GM18858 (cell line): ENCODE data around the gene GPA33.

Experiments used
- ATAC-seq: cut with Tn5 transposase; IDR thresholded peaks from one replicate; pipeline ENCODE4 v1.9.1; 2021; ENCODE audit not compliant: unreplicated experiment

Gene GPA33, protein sequence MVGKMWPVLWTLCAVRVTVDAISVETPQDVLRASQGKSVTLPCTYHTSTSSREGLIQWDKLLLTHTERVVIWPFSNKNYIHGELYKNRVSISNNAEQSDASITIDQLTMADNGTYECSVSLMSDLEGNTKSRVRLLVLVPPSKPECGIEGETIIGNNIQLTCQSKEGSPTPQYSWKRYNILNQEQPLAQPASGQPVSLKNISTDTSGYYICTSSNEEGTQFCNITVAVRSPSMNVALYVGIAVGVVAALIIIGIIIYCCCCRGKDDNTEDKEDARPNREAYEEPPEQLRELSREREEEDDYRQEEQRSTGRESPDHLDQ

DNA sequence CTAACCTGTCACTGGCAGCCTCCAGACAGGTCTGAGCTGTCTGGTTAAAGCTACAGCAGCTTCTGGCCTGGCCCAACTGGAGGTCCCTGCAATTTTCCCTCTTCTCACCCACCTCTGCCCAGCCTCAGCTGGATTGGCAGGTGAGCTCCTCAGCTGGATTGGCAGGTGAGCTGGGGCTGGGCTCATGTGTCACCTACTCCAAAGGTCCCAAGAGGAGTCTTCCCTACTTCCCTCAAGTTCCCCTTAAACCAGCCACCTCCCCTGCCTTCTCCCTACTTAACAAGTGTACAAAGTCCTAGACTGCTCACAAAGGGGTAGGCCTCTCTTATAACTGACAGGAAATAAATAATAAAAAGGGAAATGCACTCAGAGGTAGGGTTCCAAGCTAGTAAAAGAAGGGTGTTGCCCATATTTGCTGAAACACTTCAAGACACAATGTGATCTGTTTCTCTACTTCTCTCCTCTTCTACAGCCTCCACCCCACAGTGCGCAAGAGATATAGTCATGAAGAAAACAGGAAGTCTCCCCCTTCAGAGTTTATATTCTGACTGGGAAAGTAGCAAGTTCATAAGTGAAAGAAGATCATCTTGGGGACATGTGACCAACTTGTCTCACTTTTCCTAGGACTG lies at the start of gene GPA33:
GPA33 (minus strand) TSS at position 64 of the 629 bp plus-strand sequence. CDS start 90 bp downstream, outside the sequence.
- no peak for ATAC-seq

DNA sequence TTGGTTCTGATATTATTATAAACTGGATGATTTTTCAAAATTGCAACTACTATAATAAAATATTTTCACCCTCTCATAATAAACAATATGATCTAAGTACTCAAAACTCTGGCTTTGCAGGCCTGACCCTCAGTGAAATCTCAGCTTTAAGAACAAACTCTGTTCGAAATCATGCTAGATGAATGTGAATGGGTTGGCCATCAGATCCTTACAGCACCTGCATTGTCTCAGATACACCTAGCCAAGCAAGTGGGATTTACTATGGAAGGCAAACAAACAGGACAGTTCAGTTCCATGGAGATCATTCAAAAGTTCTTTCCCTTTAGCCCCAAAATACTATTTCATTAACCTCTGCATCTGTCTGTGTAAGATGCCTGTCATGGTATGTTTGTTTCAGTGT lies 48.5 kb upstream of the GPA33 start:
- no peak for ATAC-seq

DNA sequence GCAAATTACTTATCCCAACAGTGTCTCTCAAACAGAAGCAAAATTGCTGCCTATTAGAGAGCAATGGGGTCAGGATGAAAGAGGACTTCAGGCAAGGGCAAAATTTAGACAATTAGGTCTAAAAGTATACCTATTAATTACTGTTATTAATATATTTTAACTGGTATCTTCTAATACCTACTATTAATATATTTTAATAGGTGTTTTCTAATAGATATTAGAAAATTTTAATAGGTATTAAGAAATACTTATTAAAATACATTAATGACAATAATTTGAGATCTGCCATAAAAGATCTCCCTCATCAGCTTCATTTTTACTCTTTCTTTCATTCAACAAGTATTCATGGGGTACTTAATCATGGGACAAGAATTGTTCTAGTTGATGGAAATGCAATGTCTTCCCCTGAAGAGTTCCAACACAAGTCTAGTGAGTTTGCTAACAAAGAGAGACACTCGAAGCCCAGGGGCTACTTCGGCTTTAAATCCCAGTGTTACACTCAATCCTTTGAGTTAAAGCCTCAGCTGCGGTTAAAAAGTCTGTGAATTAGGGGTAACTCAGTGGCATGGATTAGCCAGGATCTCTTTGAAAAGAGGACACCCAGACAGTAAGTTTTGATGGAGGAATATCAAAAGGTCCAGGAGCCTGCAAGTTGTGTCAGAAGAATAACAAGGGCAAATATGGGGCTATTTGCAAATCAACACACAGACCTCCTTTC lies 47.8 kb upstream of the GPA33 start:
- no peak for ATAC-seq

DNA sequence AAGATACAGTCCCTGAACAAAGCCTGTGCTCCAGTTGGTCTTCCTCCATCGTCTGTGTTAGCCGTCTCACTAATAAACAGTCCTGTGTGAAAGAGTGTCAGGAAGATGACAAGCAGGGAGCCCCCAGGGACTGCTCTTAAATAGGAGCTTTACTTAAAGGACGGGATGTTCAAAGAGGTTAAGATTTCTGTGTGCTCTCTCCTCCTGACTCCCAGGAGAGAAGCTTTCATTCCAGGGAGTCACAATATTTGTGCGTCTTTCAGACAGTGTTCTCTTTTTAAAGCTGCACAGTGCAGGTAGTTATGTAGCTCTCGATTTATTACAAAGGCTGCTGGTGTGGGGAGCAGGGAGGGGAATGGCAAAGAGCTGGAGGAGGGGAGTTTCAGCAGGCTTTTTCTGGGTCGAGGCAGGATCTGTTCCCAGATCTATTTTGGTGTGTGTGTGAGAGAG lies 47.2 kb upstream of the GPA33 start:
- no peak for ATAC-seq

DNA sequence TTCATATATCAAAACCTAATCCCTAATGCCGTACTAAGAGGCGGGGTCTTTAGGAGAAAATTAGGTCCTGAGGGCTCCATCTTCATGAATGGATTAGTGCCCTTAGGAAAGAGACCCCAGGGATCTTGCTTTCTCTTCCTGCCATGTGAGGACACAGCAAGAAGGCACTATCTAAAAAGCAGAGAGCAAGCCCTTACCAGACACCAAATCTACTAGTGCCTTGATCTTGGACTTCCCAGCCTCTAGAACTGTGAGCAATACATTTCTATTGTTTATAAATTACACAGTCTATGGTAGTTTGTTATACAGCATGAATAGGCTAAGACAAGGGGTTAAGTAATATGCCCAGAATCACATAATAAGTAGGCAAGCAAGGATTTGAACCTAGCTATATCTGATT lies 46.6 kb upstream of the GPA33 start:
- ATAC-seq = no peak

DNA sequence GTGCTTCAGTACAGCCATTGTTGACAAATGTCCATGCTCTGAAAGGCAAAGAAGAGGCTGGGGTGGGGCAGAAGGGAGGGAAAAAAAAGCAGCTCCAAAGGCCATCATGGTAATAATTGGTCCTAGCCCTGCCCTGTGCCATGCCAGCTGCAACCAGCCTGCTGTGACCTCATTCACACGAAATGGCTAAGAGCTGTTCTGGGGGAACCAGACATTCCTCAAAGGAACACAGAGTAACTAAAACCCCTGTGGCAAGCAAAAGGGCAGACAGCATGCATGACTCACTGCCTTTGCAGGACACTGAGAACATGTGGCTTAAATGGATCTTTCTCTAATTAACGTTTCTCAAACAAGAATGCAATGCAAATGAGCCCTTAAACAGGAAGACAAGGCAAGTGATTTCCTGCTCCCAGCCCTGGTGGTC lies 46.0 kb upstream of the GPA33 start:
- no peak for ATAC-seq

DNA sequence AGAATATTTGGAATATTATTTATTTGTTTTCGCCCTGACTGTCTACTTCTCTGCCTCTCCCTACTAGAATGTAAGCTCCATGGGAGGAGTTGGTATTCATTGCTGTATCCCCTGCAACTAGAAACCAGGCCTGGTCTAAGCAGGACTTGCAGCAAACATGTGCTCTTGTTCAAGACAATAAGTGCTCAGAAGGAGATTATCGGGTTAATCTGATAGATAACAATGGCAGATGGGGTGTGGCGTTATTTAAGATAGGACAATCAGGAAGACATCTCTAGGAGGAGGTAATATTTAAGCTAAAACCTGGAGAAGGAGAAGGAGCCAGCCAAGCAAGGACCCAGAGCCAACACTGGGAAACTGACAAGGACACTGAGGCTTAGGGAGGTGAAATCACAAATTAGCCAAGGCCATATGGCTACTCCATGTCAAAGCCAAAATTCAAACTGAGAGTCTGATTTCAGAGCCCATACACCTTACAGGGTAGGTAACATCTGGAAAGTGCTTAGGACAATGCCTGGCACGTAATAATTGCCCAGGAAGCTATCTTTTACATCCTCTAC lies 45.2 kb upstream of the GPA33 start:
- ATAC-seq = no peak

DNA sequence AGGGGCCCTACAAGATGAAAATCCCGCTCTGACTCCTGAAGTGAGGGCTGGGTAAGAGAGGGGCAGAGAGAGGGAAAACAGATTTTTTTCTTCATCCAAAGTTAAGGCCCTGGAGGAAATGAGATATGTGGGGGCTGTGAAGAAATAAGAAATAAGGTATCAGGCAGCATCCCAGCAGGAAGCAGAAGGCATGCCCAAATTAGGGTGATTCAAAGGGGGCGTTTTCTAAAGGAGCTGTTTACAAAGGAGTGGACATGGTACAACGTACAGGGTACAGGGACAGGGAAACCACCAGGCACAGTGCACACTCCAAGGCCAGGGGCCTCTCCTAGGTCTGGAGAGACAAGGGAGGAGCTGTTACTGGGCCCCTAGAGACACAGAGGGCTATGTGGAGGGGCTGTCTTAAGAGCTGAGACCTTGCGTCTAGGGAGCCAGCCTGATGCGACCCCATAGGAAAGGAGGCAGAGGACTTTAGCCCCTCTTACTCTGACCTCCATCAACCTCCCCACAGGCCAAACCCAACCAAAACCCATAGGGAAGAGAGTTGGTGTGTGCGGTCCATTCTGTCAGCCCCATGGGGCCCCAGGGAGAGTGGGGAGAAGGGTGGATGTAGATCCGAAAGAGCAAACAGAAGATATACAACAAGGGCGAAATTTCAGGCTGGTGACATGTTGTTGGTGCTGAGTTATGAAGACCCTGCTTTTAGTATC lies 42.3 kb upstream of the GPA33 start:
- ATAC-seq = no peak

DNA sequence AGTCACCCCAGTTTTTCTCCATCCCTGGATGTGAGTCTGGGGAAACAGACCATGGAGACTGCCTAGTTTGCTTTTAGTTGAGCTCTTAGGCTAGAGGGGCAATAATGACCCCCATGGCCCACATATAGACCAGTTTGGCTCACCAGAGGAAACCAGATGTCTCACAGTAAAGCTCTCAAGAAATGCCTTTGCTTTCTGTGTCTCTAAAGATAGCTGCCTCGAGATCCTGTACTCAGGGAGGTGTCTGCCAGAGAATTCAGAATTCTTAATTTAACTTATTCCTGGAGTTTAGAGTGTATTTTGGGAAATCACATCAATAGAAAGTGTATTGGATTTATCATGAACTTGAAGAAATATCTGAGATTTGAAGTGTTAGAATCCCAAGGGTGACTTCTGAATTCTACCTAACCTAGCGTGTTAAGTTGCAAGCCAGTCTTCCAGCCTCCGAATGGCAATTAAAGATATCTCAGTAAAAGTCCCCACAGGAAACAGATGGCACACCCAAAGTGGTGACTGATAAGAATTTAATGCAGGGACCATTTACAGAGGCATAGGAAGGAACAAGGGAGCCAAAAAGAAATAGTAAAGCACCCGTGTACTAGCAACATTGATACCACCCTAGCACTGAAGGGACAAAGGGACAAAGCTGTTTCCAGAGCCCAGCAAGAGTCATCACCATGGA lies 40.8 kb upstream of the GPA33 start:
- ATAC-seq = no peak

DNA sequence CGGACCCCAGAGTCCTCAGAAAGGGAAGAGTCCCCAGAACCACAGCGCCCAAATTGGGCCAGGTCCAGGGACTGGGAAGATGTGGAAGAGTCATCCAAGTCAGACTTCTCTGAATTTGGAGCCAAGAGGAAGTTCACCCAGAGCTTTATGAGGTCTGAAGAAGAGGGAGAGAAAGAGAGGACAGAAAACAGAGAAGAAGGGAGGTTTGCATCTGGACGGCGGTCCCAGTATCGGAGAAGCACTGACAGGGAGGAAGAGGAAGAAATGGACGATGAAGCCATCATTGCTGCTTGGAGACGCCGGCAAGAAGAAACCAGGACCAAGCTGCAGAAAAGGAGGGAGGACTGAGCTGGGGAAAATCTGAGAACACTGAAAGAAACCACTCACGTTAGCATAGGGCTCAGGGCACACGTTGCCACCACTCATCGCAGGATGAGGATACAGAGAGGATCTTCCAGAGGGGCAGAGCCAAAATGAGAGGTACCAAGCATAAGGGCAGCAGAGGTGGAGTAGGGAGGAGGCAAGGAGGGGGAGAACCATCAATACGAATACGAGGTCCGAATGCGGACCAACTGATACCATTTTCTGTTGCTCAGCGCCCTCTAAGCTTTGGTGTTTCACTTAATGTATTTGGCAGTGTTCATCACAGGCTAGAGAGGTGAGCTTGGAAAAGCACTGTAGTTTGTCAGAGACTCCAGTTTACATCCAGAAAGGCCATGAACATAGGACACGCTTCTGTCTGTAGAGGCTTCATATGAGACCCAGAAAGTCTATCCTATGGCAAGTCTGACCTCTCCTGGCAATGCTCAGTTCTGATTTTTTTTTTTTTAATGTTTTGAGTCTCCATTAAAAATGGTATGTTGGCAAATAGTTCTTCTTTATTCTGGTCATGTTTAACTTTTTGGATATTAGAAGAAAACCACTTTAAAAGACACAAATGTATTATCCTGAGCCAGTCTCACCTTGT lies 38.4 kb upstream of the GPA33 start:
- no peak for ATAC-seq

DNA sequence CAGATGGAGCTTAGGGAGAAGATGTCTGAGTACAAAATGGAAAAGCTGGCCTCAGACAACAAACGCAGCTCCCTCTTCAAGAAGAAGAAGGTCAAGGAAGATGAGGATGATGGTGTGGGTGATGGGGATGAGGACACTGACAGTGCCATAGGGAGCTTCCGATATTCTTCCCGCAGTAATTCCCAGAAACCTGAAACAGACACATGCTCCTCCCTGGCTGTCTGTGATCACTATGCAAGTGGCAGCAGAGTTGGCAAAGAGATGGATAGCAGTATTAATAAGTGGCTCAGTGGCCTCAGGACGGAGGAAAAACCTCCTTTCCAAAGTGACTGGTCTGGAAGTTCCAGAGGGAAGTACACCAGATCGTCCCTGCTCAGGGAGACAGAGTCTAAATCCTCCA lies 37.5 kb upstream of the GPA33 start:
- no peak for ATAC-seq

DNA sequence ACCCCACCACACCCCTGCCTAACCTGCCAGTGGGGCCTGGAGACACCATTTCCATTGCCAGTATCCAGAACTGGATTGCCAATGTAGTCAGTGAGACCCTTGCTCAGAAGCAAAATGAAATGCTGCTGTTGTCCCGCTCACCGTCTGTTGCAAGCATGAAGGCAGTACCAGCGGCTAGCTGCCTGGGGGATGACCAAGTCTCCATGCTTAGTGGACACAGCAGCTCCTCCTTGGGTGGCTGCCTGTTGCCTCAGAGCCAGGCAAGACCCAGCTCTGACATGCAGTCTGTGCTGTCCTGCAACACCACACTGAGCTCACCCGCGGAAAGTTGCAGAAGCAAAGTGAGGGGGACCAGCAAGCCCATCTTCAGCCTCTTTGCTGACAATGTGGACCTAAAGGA lies 37.1 kb upstream of the GPA33 start:
- no peak for ATAC-seq

DNA sequence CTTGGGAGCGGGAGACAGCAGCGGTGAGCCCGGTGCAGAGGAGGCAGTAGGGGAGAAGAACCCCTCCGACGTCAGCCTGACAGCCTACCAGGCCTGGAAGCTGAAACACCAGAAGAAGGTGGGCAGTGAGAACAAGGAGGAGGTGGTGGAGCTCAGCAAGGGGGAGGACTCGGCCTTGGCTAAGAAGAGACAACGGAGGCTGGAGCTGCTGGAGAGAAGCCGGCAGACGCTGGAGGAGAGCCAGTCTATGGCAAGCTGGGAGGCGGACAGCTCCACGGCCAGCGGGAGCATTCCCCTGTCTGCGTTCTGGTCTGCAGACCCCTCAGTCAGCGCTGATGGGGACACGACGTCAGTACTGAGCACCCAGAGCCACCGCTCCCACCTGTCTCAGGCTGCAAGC lies 36.6 kb upstream of the GPA33 start:
- ATAC-seq = no peak

DNA sequence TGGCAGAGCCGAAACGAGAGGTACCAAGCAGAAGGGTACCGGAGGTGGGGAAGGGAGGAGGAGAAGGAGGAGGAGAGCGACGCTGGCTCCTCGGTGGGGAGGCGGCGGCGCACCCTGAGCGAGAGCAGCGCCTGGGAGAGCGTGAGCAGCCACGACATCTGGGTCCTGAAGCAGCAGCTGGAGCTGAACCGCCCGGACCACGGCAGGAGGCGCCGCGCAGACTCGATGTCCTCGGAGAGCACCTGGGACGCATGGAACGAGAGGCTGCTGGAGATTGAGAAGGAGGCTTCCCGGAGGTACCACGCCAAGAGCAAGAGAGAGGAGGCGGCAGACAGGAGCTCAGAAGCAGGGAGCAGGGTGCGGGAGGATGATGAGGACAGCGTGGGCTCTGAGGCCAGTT lies 36.1 kb upstream of the GPA33 start:
- ATAC-seq = no peak

DNA sequence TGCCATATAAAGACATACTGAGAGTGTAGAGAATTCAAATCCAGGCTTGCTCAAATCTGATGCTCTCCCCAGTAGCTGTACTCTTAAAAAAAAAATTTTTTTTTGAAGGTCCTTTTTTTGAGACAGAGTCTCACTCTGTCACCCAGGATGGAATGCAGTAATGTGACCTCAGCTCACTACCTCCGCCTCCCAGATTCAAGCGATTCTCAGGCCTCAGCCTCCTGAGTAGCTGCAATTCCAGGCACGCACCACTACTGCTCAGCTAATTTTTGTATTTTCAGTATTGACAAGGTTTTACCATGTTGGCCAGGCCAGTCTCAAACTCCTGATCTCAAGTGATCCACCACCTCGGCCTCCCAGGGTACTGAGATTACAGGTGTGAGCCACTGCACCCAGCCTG lies 32.4 kb upstream of the GPA33 start:
- ATAC-seq = no peak

DNA sequence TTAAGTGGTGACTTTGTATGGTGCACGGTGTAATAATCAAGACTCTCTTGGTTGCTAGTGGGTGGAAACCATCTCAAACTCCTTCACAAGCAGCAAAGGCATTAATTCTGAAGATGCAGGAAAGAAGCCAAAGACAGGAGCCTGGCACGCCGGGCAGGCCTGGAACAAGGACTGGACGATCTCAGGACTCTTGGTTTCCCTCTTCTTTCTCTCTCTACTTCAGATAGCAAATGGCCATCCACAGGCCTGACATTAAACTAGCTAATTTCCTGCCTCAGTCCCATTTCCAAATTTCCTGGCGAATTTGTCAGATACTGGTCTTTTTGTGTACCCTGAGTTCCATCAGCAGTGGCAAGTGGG lies 31.9 kb upstream of the GPA33 start:
- ATAC-seq = no peak

DNA sequence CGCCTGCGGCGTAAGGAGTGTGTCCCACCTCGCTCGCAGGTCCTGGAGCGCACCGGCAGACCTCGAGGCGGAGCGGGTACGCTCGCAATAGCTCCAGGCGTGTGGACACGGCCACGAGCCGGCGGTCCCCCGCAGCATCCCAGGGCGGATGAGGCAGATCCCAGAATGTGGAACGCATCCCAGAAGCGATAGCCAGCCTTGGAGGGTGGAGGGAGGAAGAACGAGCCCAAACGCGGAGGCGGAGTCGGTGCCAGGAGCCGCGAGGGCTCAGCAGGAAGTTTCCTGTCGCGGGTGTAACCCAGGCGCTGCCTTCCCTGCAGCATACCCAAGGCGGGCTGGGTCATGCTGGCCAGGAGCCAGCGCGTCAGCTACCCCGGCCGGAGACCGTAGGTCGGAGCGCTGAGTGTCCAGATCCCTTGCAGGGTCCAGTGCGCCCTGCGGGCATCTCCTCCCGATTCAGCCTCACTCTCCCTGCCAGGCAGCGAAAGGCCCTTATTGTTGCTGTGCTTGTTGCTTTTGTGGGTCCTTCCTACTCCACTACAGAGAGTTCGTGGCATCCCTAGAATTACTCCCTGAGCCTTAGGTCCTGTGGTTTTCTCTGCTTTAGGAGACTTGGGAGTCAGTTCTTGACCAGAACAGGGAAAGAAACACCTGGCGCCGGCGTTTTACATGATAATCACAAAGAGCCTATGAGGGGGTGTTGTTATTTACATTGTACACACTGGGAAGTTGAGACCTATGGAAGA lies 31.4 kb upstream of the GPA33 start:
- no peak for ATAC-seq

DNA sequence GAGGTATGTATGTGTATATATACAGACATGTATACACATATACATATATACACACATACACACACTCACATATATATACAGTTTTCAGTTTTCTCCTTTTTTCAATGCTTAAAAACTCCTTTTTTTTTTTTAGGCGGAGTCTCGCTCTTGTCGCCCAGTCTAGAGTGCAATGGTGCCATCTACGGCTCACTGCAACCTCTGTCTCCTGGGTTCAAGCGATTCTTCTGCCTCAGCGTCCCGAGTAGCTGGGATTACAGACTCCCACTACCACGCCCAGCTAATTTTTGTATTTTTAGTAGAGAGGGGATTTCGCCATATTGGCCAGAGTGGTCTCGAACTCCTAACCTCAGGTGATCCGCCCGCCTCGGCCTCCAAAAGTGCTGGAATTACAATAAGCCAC lies 30.7 kb upstream of the GPA33 start:
- no peak for ATAC-seq

DNA sequence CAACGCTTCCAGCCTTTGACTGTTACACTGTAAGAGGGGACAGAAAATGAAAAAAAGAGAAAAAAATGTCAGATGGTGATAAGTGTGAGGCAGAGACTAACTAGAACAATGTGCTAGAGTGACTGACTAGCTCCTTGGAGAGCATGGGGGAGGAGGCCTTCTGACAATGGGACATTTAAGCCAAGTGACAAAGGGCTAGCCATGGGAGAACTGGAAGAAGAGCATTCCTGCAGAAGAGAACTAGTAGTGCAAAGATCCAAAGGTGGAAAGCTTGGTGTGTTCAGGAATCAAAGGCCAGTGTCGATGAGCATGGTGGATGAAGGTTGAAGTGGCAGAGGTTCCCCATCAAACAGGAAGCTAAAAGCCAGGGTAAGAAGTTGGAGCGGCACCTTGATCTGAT lies 29.5 kb upstream of the GPA33 start:
- no peak for ATAC-seq
